HCT116 (cell line): ENCODE data around the gene MESD. TPM values are rescaled to one million over a fixed set of nuclear protein-coding genes. Genes with fewer than 3 reads are reported as not detected.

Source experiments
- ATAC-seq: fragments of 200-7000 bp; cut with Tn5 transposase; 2 replicates; pipeline ENCODE4 v1.9.1; 2020; ENCODE audit warnings: mild to moderate bottlenecking, moderate library complexity
- BruUV-seq: library from RNA; stranded (reverse); fragments of 400-500 nt; replicated peaks from 2 replicates; lab custom pipeline; 2021; lab: Mats Ljungman, UMichigan
- CTCF ChIA-PET: fragments of 300-600 bp; sonication (Branson Sonifier 250); formaldehyde crosslinking; loops from one replicate; lab custom pipeline; 2021; ENCODE audit warnings: antibody characterized with exemption; lab: Charles Lee
- POLR2A ChIA-PET: fragments of 300-600, 350-600 bp; sonication (Branson Sonifier 250); formaldehyde crosslinking; loops from one replicate; lab custom pipeline; 2021; ENCODE audit warnings: antibody characterized with exemption; lab: Charles Lee
- RAD21 ChIA-PET, 2 experiments: fragments of 300-600 bp; sonication (Branson Sonifier 250); formaldehyde crosslinking; loops; one replicate each; lab custom pipeline; 2023; ENCODE audit warnings: low total read pairs in 2 of 2; ENCODE audit not compliant: uncharacterized antibody in 2 of 2, unreplicated experiment in 2 of 2, low non-redundant PET in 1 of 2; lab: Charles Lee
- DNase-seq: peaks from one replicate; pipeline ENCODE4 v3.0.0-alpha.2; 2010; ENCODE audit warnings: low read depth, low spot score
- H2AFZ ChIP-seq: fragments of 200-600 bp; shearing (Covaris generic), sonication (generic); 2 replicates; pipeline ENCODE4 v1.6.1; 2017; ENCODE audit warnings: low read depth, mixed run types, mixed read lengths, antibody characterized with exemption, low read length; ENCODE audit not compliant: poor library complexity, severe bottlenecking
- H3K27ac ChIP-seq: 2 replicates; pipeline ENCODE4 v1.5.1; 2012; ENCODE audit warnings: low read depth, low read length
- H3K27me3 ChIP-seq: fragments of 200-600 bp; sonication (generic); 2 replicates; pipeline ENCODE4 v1.6.1; 2016; ENCODE audit warnings: mixed run types, low read length, mixed read lengths; ENCODE audit not compliant: insufficient read depth
- H3K36me3 ChIP-seq, 2 experiments: fragments of 200-500 bp in 1 of 2; fragments of 200-600 bp in 1 of 2; sonication (Bioruptor generic) in 1 of 2; sonication (generic) in 1 of 2; 2 replicates each; pipeline versions ENCODE4 v1.5.1 to v1.6.1; 2014 to 2016; ENCODE audit warnings: low read length in 2 of 2, inconsistent platforms in 1 of 2, mixed read lengths in 1 of 2, mixed run types in 1 of 2; ENCODE audit not compliant: insufficient read depth in 2 of 2, control insufficient read depth in 1 of 2
- H3K4me1 ChIP-seq, 2 experiments: fragments of 200-600 bp in 1 of 2; sonication (generic) in 1 of 2; 2 replicates each; pipeline versions ENCODE4 v1.5.1 to v1.6.1; 2012 to 2017; ENCODE audit warnings: low read length in 2 of 2, inconsistent platforms in 1 of 2, mild to moderate bottlenecking in 1 of 2, mixed read lengths in 1 of 2, mixed run types in 1 of 2, moderate library complexity in 1 of 2; ENCODE audit not compliant: insufficient read depth in 2 of 2, control insufficient read depth in 1 of 2
- H3K4me2 ChIP-seq: fragments of 200-600 bp; sonication (generic); 2 replicates; pipeline ENCODE4 v1.6.1; 2017; ENCODE audit warnings: mixed run types, low read length, mixed read lengths
- H3K4me3 ChIP-seq, 2 experiments: fragments of 200-600 bp in 1 of 2; sonication (generic) in 1 of 2; replicated peaks in 1 of 2; 2 replicates each; pipeline ENCODE4 v1.5.1; 2011 to 2016; ENCODE audit warnings: low read length in 2 of 2, control low read depth in 1 of 2, low read depth in 1 of 2, mild to moderate bottlenecking in 1 of 2, mixed read lengths in 1 of 2, mixed run types in 1 of 2
- H3K79me2 ChIP-seq: fragments of 200-600 bp; sonication (generic); 2 replicates; pipeline ENCODE4 v1.6.1; 2017; ENCODE audit warnings: mild to moderate bottlenecking, mixed run types, low read length, moderate library complexity, mixed read lengths; ENCODE audit not compliant: insufficient read depth
- H3K9ac ChIP-seq: fragments of 200-600 bp; sonication (generic); 2 replicates; pipeline ENCODE4 v1.6.1; 2016; ENCODE audit warnings: low read length, mixed read lengths
- H3K9me2 ChIP-seq: fragments of 200-600 bp; sonication (generic), shearing (Covaris generic); 2 replicates; pipeline ENCODE4 v1.6.1; 2017; ENCODE audit warnings: mixed run types, mild to moderate bottlenecking, moderate library complexity; ENCODE audit not compliant: insufficient read depth
- H3K9me3 ChIP-seq, 2 experiments: fragments of 200-500 bp in 1 of 2; fragments of 200-600 bp in 1 of 2; sonication (Bioruptor generic) in 1 of 2; sonication (generic) in 1 of 2; 2 replicates each; pipeline ENCODE4 v1.6.1; 2014 to 2017; ENCODE audit warnings: low read length in 2 of 2, mixed read lengths in 2 of 2, inconsistent platforms in 1 of 2, low read depth in 1 of 2, mild to moderate bottlenecking in 1 of 2, mixed run types in 1 of 2, moderate library complexity in 1 of 2; ENCODE audit not compliant: control insufficient read depth in 1 of 2, insufficient read depth in 1 of 2
- H4K20me1 ChIP-seq: fragments of 200-600 bp; sonication (generic), shearing (Covaris generic); 2 replicates; pipeline ENCODE4 v1.6.1; 2017; ENCODE audit warnings: mixed run types, mild to moderate bottlenecking, moderate library complexity; ENCODE audit not compliant: insufficient read depth
- CBX3 ChIP-seq: IDR thresholded peaks from 2 replicates; pipeline ENCODE4 v1.6.1; 2012; ENCODE audit warnings: low read depth
- EGR1 ChIP-seq: IDR thresholded peaks from 2 replicates; pipeline ENCODE4 v1.6.1; 2012; ENCODE audit warnings: low read depth
- ELF1 ChIP-seq: IDR thresholded peaks from 2 replicates; pipeline ENCODE4 v1.6.1; 2012; ENCODE audit warnings: low read depth, borderline replicate concordance
- EZH2 ChIP-seq: fragments of 200-600 bp; sonication (generic); IDR thresholded peaks from 2 replicates; pipeline ENCODE4 v1.6.1; 2017; ENCODE audit warnings: antibody characterized with exemption, mixed run types
- FOSL1 ChIP-seq: IDR thresholded peaks from 2 replicates; pipeline ENCODE4 v1.6.1; 2012; ENCODE audit warnings: low read depth
- POLR2A ChIP-seq: IDR thresholded peaks from 2 replicates; pipeline ENCODE4 v1.7.0; 2011; ENCODE audit warnings: borderline replicate concordance; ENCODE audit not compliant: insufficient read depth, insufficient read length; ENCODE audit errors: extremely low read depth
- SRF ChIP-seq: IDR thresholded peaks from 2 replicates; pipeline ENCODE4 v1.6.1; 2012; ENCODE audit warnings: low read depth
- YY1 ChIP-seq: IDR thresholded peaks from 2 replicates; pipeline ENCODE4 v1.6.1; 2011; ENCODE audit warnings: low read length, low read depth, moderate library complexity, mild to moderate bottlenecking; ENCODE audit not compliant: insufficient replicate concordance; ENCODE audit errors: extremely low read depth
- intact Hi-C: fragments of 100-400 bp; cut with micrococcal nuclease; formaldehyde crosslinking; loops from 2 replicates; pipeline ENCODE4 v1.10.0; 2022
- total RNA-seq: library from RNA; stranded (reverse); gene quantifications from one replicate; pipeline ENCODE4 v1.2.1, GENCODE V29; 2021; ENCODE audit not compliant: unreplicated experiment
- TF ChIP-seq, protein P1 (sequence below), 3 experiments: fragments of 200-600 bp in 1 of 3; sonication (generic) in 1 of 3; IDR thresholded peaks in 2 of 3; conservative IDR thresholded peaks in 1 of 3; 2 replicates each; pipeline ENCODE4 v1.5.1; 2012 to 2017; ENCODE audit warnings: low read depth in 2 of 3, low read length in 2 of 3, antibody characterized with exemption in 1 of 3, borderline replicate concordance in 1 of 3, control low read depth in 1 of 3, mild to moderate bottlenecking in 1 of 3, mixed read lengths in 1 of 3, mixed run types in 1 of 3, moderate library complexity in 1 of 3; ENCODE audit not compliant: insufficient read depth in 1 of 3
- TF ChIP-seq, protein P2 (sequence below): IDR thresholded peaks from 2 replicates; pipeline ENCODE4 v1.6.1; 2012

MESD gene
- total RNA-seq, 1 experiment from 2014 or later, result 22.5 TPM

DNA sequence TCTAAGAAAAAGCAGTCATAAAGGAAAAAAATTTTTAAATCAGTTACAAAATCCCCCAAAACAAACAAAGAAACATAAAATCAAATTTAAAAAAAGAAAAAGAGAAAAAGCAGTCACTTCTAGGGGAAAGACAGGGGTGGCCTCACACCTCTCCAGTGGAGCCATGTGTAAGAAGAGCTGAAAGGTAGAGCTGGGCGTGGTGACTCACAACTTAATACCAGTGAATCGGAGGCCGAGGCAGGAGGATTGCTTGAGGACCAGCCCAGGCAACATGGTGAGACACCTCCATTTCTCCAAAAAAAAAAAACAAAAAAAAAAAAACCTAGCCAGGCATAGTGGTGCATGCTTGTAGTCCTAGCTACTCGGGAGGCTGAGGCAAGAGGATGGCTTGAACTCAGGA lies 14.7 kb downstream of the MESD start:
- H3K36me3 ChIP-seq, result peaks cover 15 to 16% of the 10 kb centered on the region in 2 experiments; a peak in 3 of 4 replicates
- H3K4me3 ChIP-seq, result no peak overlapping the region
- H3K9ac ChIP-seq, result no peak overlapping the region
- H3K9me3 ChIP-seq, result no peaks in the 10 kb centered on the region
- no peak for ATAC-seq
- BruUV-seq, result no TSS peak
- DNase-seq, result no peak
- RAD21 ChIA-PET, result no interaction called here
- POLR2A ChIA-PET, result no interaction called here
- TF ChIP-seq, protein P1, sequence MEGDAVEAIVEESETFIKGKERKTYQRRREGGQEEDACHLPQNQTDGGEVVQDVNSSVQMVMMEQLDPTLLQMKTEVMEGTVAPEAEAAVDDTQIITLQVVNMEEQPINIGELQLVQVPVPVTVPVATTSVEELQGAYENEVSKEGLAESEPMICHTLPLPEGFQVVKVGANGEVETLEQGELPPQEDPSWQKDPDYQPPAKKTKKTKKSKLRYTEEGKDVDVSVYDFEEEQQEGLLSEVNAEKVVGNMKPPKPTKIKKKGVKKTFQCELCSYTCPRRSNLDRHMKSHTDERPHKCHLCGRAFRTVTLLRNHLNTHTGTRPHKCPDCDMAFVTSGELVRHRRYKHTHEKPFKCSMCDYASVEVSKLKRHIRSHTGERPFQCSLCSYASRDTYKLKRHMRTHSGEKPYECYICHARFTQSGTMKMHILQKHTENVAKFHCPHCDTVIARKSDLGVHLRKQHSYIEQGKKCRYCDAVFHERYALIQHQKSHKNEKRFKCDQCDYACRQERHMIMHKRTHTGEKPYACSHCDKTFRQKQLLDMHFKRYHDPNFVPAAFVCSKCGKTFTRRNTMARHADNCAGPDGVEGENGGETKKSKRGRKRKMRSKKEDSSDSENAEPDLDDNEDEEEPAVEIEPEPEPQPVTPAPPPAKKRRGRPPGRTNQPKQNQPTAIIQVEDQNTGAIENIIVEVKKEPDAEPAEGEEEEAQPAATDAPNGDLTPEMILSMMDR (IDR thresholded peaks at IDR 0.05 in 2 of 3, conservative IDR thresholded peaks at IDR 0.05 in 1 of 3; ENCODE audit: borderline replicate concordance in 1 of 3, insufficient read depth in 1 of 3, low read depth in 2 of 3, low read length in 2 of 3), result no peak
- TF ChIP-seq, protein P2, sequence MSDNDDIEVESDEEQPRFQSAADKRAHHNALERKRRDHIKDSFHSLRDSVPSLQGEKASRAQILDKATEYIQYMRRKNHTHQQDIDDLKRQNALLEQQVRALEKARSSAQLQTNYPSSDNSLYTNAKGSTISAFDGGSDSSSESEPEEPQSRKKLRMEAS, result 0 out of 2 replicates have a peak, but pooled peaks have one; percentile 22
- TF ChIP-seq, all 23 proteins: peak for 1
- Histone ChIP-seq H4K20me1 (no peaks in the 10 kb centered on the region), H3K79me2 (peaks cover 30% of the 10 kb centered on the region), H3K4me1 (peaks cover 10 to 28% of the 10 kb centered on the region in 2 experiments; a peak in 3 of 4 replicates), H2AFZ (no peak overlapping the region), H3K9me2 (no peaks in the 10 kb centered on the region), H3K27ac (no peak overlapping the region), H3K27me3 (no peaks in the 10 kb centered on the region), H3K4me2 (no peak overlapping the region)
- CTCF ChIA-PET, result interaction anchor here (0.7 to 4.9 kb wide), 3 partner anchors 199 to 417 kb away, joined by 3 to 88 read pairs (median 5); no protein-coding TSS in a partner anchor
- intact Hi-C loops, result loop anchor here (5.0 kb wide), 1 partner anchor 278 kb away; the partner anchor contains the start of gene ABHD17C

DNA sequence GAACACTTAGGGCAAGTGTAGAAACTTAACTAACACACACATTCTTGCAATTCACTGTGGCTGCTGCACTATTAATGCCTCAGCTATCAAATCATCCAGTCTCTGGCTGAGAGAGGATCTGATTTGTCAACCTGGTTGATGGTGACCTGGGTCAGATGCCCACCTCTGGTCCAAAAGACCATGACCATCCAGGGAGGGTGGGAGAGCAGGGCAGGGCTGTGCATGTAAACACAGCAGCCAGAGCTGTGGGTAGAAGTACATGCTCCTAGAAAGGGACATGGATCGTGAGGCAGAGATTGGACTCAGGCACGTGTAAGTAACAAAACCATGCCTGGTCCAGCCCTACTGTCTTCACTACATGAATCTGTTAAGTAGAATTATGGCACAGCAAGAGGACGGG lies 17.3 kb downstream of the MESD start:
- Histone ChIP-seq H2AFZ (no peak overlapping the region), H3K9ac (no peak overlapping the region), H3K9me2 (no peaks in the 10 kb centered on the region), H3K4me3 (no peak overlapping the region), H3K9me3 (no peaks in the 10 kb centered on the region), H3K27me3 (no peaks in the 10 kb centered on the region), H3K4me1 (peaks cover 8% of the 10 kb centered on the region in 2 experiments; a peak in 3 of 4 replicates), H3K79me2 (peaks cover 19% of the 10 kb centered on the region), H3K4me2 (no peak overlapping the region), H3K36me3 (peaks cover 0 to 8% of the 10 kb centered on the region in 2 experiments; a peak in 3 of 4 replicates), H4K20me1 (no peaks in the 10 kb centered on the region), H3K27ac (no peak overlapping the region)
- BruUV-seq, result no TSS peak
- POLR2A ChIA-PET, result no interaction called here
- RAD21 ChIA-PET, result no interaction called here
- TF ChIP-seq SRF (no peak), YY1 (no peak), EGR1 (no peak), ELF1 (no peak), EZH2 (no peak), CBX3 (no peak), POLR2A (no peak), FOSL1 (no peak)
- CTCF ChIA-PET, result interaction anchor here (0.6 kb wide), 1 partner anchor 193 kb away, joined by 3 read pairs; the partner anchor contains the start of gene CEMIP
- ATAC-seq (no peak), DNase-seq (no peak)
- intact Hi-C loops, result loop anchor here (5.0 kb wide), 1 partner anchor 275 kb away; the partner anchor contains the start of gene ABHD17C
